DND-41 (cell line): ENCODE measurements around the gene CCL15.

Experiments
- ATAC-seq: fragments of 200-7000 bp; cut with Tn5 transposase; 3 replicates; pipeline ENCODE4 v1.9.1; 2021; ENCODE audit warnings: low read depth; ENCODE audit not compliant: insufficient read depth
- DNase-seq: peaks from one replicate; pipeline ENCODE4 v3.0.0-alpha.2; 2020
- H2AFZ ChIP-seq: 2 replicates; pipeline ENCODE4 v1.6.0; 2012; ENCODE audit warnings: low read depth, low read length
- H3K27ac ChIP-seq: 2 replicates; pipeline ENCODE4 v1.5.1; 2012; ENCODE audit warnings: low read length, inconsistent platforms
- H3K27me3 ChIP-seq: fragments of 200-600 bp; sonication (generic); 2 replicates; pipeline ENCODE4 v1.6.0; 2012; ENCODE audit warnings: low read length, mild to moderate bottlenecking, inconsistent platforms; ENCODE audit not compliant: insufficient read depth, poor library complexity
- H3K36me3 ChIP-seq: 2 replicates; pipeline ENCODE4 v1.5.1; 2012; ENCODE audit warnings: low read length, inconsistent platforms; ENCODE audit not compliant: insufficient read depth
- H3K4me1 ChIP-seq: 2 replicates; pipeline ENCODE4 v1.5.1; 2012; ENCODE audit warnings: mild to moderate bottlenecking, low read length; ENCODE audit not compliant: insufficient read depth
- H3K4me2 ChIP-seq: 2 replicates; pipeline ENCODE4 v1.6.0; 2012; ENCODE audit warnings: mild to moderate bottlenecking, moderate library complexity, low read length, inconsistent platforms; ENCODE audit not compliant: insufficient read depth
- H3K4me3 ChIP-seq, 2 experiments: fragments of 200-600 bp in 1 of 2; shearing (Covaris generic) in 1 of 2; 2 replicates each; pipeline ENCODE4 v1.5.1; 2012 to 2016; ENCODE audit warnings: inconsistent platforms in 2 of 2, low read length in 2 of 2, mild to moderate bottlenecking in 2 of 2, low read depth in 1 of 2, moderate library complexity in 1 of 2
- H3K79me2 ChIP-seq: 2 replicates; pipeline ENCODE4 v1.6.0; 2012; ENCODE audit warnings: low read length, inconsistent platforms; ENCODE audit not compliant: insufficient read depth
- H3K9ac ChIP-seq: 2 replicates; pipeline ENCODE4 v1.6.0; 2012; ENCODE audit warnings: low read depth, mild to moderate bottlenecking, inconsistent platforms, low read length, moderate library complexity
- H3K9me3 ChIP-seq: 2 replicates; pipeline ENCODE4 v1.5.1; 2012; ENCODE audit warnings: low read length, moderate library complexity, mild to moderate bottlenecking, inconsistent platforms; ENCODE audit not compliant: insufficient read depth, severe bottlenecking
- H4K20me1 ChIP-seq: 2 replicates; pipeline ENCODE4 v1.6.0; 2012; ENCODE audit warnings: low read length; ENCODE audit not compliant: insufficient read depth
- CTCF ChIP-seq: IDR thresholded peaks from 2 replicates; pipeline ENCODE4 v1.5.1; 2012; ENCODE audit warnings: borderline replicate concordance, low read length, moderate library complexity, mild to moderate bottlenecking; ENCODE audit not compliant: poor library complexity, severe bottlenecking; ENCODE audit errors: extremely low read depth
- EZH2 ChIP-seq: IDR thresholded peaks from 3 replicates; pipeline ENCODE4 v1.6.1; 2012; ENCODE audit warnings: borderline replicate concordance, low read depth, mild to moderate bottlenecking, moderate library complexity, low read length, inconsistent platforms; ENCODE audit not compliant: severe bottlenecking

The CCL15 gene

GRCh38 chr17:35973333-35974260 is 27.8 kb downstream of the CCL15 start:
- Histone ChIP-seq H3K79me2 (no peaks in the 10 kb centered on the region), H3K4me2 (no peak overlapping the region), H3K27ac (no peak overlapping the region), H2AFZ (no peak overlapping the region), H4K20me1 (no peaks in the 10 kb centered on the region), H3K4me3 (no peak overlapping the region), H3K36me3 (no peaks in the 10 kb centered on the region), H3K27me3 (no peaks in the 10 kb centered on the region), H3K4me1 (no peaks in the 10 kb centered on the region; the same call in 1 of the 2 replicates), H3K9me3 (no peaks in the 10 kb centered on the region), H3K9ac (no peak overlapping the region)
- no peak for ATAC-seq
- DNase-seq = no peak
- TF ChIP-seq EZH2 (no peak), CTCF (no peak)

GRCh38 chr17:35972945-35973332 is 28.4 kb downstream of the CCL15 start:
- H2AFZ ChIP-seq = no peak overlapping the region

GRCh38 chr17:35972535-35972934 is 28.8 kb downstream of the CCL15 start:
- Histone ChIP-seq H3K27ac (no peak overlapping the region), H3K27me3 (no peaks in the 10 kb centered on the region), H3K4me1 (no peaks in the 10 kb centered on the region; the same call in 1 of the 2 replicates), H4K20me1 (no peaks in the 10 kb centered on the region), H3K4me3 (no peak overlapping the region), H3K4me2 (no peak overlapping the region), H3K9me3 (no peaks in the 10 kb centered on the region), H3K36me3 (no peaks in the 10 kb centered on the region), H3K79me2 (no peaks in the 10 kb centered on the region), H3K9ac (no peak overlapping the region), H2AFZ (no peak overlapping the region)
- TF ChIP-seq EZH2 = no peak
- TF ChIP-seq CTCF = no peak
- DNase-seq (no peak), ATAC-seq (no peak)

More at GRCh38 chr17:35972945-35973332, 28.4 kb downstream of the CCL15 start:
- Histone ChIP-seq H3K9me3 (no peaks in the 10 kb centered on the region), H3K4me2 (no peak overlapping the region), H3K9ac (no peak overlapping the region), H3K36me3 (no peaks in the 10 kb centered on the region), H3K4me1 (no peaks in the 10 kb centered on the region; the same call in 1 of the 2 replicates), H3K4me3 (no peak overlapping the region), H3K79me2 (no peaks in the 10 kb centered on the region), H4K20me1 (no peaks in the 10 kb centered on the region), H3K27me3 (no peaks in the 10 kb centered on the region), H3K27ac (no peak overlapping the region)
- DNase-seq (no peak), ATAC-seq (no peak)
- TF ChIP-seq CTCF = no peak
- no peak for TF ChIP-seq EZH2
